HG03469 (cell line): Measurements from ENCODE around the gene DNAL1.
"Not testable (repeated sequence)": the region's sequence is repeated elsewhere in the genome, so short reads cannot be mapped to it uniquely, and the experiment has no call there.

Experiments used
- ATAC-seq: cut with Tn5 transposase; IDR thresholded peaks from one replicate; pipeline ENCODE4 v1.9.1; 2021; ENCODE audit warnings: mild to moderate bottlenecking, moderate library complexity, moderate number of reproducible peaks; ENCODE audit not compliant: unreplicated experiment

The DNAL1 gene, protein sequence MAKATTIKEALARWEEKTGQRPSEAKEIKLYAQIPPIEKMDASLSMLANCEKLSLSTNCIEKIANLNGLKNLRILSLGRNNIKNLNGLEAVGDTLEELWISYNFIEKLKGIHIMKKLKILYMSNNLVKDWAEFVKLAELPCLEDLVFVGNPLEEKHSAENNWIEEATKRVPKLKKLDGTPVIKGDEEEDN

DNA sequence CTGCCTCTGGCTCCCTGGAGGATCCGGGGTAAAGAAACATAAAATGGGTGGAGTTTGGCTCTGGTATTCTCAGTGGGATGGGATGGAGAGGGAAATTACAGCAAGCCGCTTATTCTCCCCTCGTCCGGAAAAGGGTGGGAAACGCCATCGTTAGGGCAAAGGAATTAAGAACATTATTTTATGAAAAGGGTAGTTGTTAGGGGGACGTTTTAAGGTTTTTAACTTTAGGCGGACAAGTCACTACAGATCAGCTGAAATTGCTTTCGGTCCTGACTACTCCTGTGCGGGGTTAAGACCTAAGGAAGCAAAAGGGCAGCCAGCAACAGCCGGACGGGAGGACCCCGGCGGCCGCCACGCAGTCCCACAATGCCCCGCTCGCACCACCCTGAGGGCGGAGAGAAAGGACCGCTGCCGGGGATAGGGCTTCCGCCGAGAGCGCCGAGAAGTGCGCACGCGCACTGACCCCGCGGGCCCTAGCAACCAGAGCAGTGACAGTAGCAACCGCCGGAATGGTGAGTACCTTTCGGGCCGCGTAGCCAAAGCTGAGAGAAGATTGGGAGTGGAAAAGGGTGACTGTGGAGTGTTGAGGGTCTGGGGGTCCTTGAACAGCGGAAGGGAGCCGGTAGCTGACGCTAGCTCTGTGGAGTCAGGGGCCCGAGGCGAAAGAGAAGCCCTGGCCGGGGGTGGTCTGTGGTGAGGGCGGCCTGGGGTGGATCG is at the start of gene DNAL1:
Gene DNAL1 (plus strand): TSS at position 456 of the 717 bp plus-strand sequence. CDS start 54 bp downstream, at position 510.
- peak; percentile 91 for ATAC-seq

DNA sequence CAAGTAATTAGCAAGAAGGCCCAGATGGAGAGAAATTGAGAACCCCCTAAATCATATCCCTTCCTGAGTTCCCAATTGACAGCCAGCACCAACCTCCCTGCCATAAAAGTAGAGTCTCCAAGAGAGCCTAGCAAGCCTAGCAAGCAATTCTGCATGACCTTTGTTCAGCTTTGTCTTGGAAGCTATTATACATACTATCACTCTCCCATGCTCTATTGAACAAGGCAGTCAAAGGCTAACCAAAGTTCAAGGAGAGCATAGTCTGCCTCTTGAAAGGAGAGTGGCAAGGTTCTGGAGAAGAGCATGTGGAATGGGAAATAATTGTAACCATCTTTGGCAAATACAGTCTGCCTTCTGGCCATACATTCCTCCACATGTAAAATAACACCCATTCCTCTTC is 45.3 kb upstream of the DNAL1 start:
- no peak for ATAC-seq

DNA sequence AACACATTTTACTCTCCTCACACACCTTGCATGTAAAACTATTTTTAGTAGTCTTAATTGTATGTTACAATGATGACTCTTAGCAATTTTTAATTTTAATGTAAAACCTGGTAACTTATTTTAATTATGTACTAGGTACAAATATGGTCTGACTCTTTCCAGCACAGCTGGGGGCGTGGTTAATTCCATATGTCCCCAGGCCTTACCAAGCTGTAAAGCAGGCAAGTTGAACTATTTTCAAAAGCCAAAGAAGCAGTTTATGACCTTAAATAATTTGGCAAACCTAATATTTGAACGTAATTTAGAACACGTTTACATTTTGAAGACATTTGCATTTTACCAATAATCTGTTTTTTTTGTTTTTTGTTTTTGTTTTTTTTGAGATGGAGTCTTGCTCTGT is 41.8 kb upstream of the DNAL1 start:
- no peak for ATAC-seq

DNA sequence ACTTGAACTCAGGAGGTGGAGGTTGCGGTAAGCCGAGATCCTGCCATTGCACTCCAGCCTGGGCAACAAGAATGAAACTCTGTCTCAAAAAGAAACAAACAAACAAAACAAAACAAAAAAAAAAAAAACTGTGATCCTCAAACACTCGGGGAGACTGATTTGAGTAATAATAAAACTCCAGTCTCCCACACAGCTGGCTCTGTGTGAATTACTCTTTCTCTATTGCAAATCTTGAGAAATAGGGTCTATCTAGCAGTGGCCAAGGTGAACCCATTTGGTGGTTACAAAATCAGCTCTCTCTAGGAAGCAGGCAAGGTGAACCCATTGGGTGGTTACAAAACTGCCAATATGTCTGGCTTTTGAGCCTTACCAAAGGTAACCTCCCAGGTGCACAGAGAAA is 38.5 kb upstream of the DNAL1 start:
- no peak for ATAC-seq

DNA sequence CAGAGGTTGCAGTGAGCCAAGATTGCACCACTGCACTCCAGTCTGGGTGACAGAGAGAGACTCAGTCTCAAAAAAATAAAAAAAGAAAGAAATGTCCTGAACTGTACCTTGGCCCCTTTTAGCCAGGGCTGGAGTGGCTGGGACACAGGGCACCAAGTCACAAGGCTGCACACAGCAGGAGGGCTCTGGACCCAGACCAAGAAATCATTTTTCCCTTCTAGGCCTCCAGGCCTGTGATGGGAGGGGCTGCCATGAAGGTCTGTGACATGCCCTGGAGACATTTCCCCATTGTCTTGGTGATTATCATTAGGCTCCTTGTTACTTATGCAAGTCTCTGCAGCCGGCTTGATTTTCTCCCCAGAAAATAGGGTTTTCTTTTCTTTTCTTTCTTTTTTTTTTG is 37.5 kb upstream of the DNAL1 start:
- ATAC-seq, result no peak

DNA sequence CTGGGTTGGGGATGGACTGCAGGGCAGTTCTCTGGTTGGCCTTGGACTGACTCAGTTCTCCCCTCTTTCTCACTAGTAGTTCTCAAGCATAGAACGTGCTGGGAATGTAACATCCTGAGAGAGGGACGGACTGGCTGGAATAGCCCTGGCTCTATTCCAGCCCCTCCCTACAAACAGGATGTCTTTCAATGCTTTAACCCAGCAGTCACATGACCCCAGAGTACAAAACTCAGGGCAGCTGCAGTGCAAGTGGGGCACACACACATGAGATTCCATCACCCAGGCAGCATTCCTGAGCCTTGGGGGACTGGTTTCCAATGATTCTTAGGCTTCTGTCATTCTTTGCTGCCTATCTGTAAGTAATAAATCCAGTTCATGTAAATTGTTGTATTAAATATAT is 34.1 kb upstream of the DNAL1 start:
- ATAC-seq, result no peak

DNA sequence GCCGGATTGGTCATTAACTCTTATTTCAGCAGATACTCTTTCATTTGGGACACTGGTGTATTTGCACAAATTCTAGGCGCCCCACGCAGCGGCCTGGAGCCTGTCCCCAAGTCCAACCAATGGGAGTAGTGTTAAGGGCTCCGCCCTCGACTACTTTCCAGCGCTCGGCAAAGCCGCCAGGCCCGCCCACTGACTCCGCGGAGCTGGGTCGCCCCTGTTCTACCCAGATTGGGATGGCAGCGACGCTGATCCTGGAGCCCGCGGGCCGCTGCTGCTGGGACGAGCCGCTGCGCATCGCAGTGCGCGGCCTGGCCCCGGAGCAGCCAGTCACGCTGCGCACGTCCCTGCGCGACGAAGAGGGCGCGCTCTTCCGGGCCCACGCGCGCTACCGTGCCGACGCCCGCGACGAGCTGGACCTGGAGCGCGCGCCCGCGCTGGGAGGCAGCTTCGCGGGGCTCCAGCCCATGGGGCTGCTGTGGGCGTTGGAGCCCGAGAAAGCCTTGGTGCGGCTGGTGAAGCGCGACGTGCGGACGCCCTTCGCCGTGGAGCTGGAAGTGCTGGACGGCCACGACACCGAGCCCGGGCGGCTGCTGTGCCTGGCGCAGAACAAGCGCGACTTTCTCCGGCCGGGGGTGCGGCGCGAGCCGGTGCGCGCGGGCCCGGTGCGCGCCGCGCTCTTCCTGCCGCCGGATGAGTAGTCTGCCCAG is 32.3 kb upstream of the DNAL1 start, which contains the start of gene ACOT6:
Gene ACOT6 (plus strand): TSS at position 179 of the 707 bp plus-strand sequence. CDS start 55 bp downstream, at position 234.
- ATAC-seq, result no peak

DNA sequence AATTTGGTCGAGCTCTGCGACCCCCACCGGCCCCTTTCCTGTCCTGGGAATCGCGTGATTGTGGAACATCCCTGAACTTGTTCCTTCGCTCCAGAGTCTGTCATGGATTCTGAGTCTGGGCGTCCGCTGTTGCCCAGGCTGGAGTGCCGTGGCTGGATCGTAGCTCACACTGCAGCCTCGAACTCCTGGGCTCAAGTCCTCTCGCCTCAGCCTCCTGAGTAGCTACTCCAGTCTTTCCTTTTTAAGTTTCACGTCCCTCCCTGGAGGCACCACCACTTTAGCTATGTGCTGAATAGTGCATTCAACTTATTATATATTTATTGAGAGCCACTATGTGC is 31.8 kb upstream of the DNAL1 start:
- ATAC-seq, result no peak

DNA sequence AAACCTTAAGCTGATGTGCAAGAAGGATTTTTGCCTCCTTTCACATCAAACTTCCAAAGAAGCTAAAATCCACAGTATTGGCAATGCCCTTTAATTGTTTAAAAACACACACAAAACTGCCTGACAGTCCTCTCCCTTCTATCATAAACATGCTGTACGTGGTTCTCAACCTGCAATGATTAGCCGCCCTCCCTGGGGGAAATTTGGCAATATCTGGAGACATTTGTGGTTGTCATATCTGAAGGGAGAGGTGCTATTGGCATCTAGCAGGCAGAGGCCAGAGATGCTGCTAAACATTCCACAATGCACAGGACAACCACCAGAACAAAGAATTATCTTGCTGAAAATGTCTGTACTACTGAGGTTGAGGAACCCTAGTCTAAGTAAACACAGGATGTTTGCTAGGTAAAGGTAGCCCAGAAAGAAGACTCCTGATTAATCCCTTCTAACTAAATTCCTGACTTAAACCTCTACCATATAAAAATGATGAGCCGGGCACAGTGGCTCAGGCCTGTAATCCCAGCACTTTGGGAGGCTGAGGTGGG is 31.3 kb upstream of the DNAL1 start:
- no peak for ATAC-seq

DNA sequence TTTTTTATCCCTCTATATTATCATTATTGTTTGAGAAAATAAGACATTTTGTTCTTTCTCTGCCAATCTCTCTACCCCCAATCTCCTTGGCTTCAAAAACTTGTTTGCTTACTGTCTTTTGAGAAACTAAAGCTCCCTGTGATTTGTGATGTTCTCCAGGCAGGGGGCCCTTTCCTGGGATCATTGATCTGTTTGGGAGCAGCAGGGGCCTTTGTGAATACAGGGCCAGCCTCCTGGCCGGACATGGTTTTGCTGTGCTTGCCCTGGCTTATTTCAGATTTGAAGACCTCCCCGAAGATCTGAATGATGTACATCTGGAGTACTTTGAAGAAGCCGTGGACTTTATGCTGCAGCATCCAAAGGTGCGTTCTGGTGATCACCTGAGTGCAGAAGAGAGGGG is 28.0 kb upstream of the DNAL1 start:
- no peak for ATAC-seq

DNA sequence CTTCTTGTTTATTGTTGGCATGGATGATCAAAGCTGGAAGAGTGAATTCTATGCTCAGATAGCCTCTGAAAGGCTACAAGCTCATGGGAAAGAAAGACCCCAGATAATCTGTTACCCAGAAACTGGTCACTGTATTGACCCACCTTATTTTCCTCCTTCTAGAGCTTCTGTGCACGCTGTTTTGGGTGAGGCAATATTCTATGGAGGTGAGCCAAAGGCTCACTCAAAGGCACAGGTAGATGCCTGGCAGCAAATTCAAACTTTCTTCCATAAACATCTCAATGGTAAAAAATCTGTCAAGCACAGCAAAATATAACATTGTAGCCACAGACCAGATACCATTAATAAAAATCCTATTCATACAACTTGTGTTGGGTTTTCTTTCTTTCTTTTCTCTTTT is 25.3 kb upstream of the DNAL1 start:
- ATAC-seq, result no peak

DNA sequence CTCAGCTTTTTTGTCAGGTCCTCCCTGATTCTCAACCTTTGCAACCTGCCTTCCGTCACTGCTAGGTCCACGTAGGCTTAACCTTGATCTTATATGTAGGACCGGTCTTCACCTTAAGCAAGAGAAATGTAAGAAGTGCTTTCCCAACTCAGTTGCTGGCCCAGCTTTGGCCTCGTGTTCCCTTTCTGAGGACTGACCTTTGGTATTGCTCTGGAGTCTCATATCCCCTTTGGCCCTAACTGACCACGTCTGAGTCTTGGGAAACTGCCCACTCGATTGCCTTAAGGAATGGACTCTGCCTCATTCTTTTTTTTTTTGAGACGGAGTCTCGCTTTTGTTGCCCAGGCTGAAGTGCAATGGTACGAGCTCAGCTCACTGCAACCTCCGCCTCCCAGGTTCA is 24.5 kb upstream of the DNAL1 start:
- no peak for ATAC-seq

DNA sequence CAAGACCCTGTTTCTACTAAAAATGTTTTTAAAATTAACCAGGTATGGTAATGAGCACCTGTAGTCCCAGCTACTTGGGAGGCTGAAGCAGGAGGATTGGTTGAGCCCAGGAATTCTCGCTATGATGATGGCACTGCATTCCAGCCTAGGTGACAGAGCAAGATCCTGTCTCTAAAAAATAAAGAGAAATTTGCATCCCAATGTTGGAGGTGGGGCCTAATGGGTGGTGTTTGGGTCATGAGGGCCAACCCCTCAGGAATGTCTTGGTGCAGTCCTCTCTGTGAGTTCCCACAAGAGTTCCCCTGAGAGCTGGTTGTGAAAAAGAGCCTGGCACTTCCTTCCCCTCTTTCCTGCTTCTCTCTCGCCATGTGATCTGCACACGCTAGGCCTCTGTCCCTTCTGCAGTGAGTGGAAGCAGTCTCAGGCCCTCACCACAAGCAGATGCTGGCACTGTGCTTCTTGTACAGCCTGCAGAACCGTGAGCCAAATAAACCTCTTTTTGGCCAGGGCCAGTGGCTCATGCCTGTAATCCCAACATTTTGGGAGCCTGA is 21.2 kb upstream of the DNAL1 start:
- ATAC-seq, result no peak

DNA sequence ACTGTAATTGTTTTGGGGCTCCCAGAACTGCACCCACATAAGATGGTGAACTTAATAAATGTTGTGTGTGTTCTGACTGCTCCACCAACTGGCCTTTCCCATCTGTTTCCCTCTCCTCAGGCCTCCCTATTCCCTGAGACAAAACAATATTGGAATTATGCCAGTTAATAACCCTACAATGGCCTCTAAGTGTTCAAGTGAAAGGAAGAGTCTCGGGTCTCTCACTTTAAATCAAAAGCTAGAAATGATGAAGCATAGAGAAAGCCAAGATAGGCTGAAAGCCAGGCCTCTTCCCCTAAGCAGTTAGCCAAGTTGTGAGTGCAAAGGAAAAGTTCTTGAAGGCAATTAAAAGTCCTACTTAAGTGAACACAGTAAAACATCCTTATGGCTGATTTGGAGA is 19.1 kb upstream of the DNAL1 start:
- ATAC-seq, result no peak

DNA sequence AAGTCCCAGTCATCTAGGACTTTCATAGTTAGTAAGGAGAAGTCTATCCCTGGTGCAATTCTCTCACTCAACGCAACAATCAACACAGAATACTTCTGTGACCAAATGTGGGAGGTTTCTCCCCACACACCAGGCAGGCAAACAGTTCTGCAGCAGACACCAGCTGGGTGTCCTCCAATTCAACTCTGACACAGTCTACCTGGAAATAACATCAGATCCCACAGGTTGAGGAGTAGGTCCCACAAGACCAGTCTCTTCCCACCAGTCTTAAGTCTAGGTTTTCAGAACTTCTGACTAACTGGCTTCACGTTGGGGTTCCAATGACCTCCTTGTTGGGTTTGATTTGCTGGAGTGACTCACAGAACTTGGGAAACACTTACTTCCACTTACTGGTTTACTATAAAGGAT is 17.6 kb upstream of the DNAL1 start:
- no peak for ATAC-seq

DNA sequence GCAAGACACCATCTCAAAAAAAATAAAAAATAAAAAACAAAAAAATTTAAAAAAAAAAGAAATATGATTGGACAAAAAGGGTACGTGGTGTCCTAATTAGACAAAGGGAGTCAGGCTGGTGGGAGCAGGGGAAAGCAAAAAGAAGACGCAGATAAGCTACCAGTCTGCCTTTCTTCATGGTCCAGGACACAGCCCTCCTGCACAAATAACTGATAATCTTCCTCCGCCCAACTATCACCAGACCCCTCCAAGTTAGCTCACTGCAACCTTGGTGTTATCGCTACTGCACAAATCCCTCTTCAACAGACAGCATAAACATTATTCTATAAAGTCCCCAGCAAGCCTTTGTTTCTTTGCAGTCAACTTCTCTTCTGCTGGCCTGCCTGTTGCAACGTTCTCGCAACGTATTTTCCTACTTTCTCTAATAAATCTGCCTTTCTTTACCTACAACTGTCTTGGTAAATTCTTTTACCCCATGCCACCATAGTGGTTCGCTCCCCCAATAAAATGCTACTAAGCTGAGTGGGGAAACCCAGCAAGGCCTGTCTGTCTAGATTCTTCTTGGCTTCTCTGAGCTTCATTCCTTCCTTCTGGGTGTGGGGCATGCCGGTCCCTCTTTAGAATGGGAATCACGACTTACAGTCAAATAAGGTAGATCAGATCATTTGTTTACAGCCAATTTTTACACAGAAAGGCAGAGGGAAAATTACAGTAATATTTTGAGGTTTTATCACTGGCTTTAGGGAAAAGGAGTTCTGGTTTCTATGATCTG is 14.6 kb upstream of the DNAL1 start:
- no peak for ATAC-seq

DNA sequence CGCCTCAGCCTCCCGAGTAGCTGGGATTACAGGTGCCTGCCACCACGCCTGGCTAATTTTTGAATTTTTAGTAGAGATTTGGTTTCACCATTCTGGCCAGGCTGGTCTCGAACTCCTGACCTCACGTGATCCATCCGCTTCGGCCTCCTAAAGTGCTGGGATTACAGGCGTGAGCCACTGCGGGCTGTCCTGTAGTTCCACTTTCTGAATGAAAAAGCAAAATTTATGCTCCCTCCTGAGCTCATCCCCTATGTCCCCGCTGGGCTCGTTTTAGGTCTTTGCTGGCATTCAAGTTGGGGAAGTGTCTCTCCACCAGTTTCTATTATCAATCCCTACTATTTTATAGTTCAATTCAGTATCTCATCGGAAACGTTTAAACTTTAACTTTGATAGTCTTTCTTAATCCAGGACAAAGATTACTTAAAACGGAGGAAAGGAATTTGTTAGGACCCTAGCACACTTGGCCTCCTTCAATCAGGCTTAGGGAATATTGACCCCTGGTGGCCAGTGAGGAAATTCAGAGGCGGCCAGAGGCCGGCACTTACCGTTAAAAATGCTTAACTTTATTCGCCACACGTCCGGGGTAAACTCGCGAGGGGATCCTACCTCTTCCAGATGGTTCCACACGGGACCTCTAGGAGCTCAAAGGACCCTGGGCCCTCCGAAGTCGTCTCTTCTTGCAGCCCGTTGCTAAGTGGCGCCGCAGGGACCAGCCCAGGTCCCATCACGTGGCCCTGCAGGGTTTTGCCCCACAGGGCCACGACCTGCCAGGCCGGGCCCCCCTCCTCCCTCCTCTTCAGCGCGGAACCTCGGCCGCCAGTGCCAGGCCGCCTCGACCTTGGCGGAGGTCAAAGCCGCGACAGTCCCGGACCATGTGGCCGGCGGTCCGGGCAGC is 11.4 kb upstream of the DNAL1 start:
- ATAC-seq, result no peak

DNA sequence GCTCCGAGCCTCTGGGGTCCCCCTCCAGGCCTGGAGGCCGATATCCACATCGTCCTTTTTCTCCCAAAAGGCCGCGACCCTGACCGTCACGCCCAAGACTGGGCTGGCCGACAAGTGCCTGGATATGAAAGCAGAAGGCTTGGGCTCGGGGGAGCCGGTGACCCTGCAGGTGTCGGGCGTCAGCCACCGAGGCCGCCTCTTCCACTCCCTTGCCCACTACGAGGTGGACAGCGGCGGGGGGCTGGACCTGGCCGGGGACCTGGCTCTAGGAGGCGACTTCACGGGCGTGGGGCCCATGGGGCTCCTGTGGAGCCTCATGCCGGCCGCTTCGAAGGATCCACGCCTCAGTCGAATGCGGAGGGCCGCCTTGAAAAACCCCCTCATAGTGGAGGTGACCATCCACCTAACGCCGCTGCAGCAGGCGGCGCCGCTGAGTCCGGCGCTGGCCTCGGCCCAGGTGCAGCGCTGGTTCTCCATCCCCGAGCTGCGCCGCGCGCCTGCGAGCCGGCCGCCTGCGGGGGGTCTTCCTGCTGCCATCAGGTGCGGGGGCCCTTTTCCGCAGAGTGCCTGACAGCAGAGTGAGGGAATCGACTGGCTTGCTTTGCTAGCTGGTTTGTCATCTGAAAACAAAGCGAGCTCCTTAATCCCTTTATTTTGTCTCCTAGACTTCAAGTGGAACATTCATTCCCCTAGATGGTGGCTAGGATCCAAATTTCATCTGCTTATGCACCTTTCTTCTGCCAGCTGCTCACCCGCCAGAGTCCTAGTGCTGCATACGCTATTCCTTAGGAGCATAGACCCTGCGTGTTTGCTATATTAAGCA is 10.6 kb upstream of the DNAL1 start:
- no peak for ATAC-seq

DNA sequence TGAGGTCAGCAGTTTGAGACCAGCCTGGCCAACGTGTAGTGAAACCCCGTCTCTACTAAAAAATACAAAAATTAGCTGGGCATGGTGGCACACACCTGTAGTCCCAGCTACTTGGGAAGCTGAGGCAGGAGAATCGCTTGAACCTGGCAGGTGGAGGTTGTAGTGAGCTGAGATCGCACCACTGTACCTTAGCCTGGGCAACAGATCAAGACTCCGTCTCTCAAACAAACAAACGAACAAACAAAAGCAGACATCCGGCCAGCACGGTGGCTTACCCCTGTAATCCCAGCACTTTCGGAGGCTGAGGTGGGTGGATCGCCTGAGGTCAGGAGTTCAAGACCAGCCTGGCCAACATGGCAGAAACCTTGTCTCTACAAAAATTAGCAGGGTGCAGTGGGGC is 8.4 kb upstream of the DNAL1 start:
- ATAC-seq, result not testable (repeated sequence)
